Neural crest cell (in vitro differentiated cells): Measurements from ENCODE around the gene ABLIM2. TPM values are rescaled to one million over a fixed set of nuclear protein-coding genes. Genes with fewer than 3 reads are reported as not detected.
A peak's percentile ranks its signal among the peaks of the same experiment; 100 is the strongest.

ENCODE experiments used
- DNase-seq: peaks from one replicate; pipeline ENCODE4 v3.0.0; 2021; ENCODE audit warnings: low read depth, mixed read lengths, low spot score
- H3K27ac Mint-ChIP-seq: one replicate; pipeline ENCODE4 v1.8.0; 2021; ENCODE audit warnings: mild to moderate bottlenecking, mixed read lengths; ENCODE audit not compliant: unreplicated experiment
- H3K27me3 Mint-ChIP-seq: 2 replicates; pipeline ENCODE4 v1.8.0; 2021; ENCODE audit warnings: low read depth, mild to moderate bottlenecking, mixed read lengths
- H3K36me3 Mint-ChIP-seq: 2 replicates; pipeline ENCODE4 v1.8.0; 2021; ENCODE audit warnings: low read depth, mild to moderate bottlenecking, mixed read lengths
- H3K4me1 Mint-ChIP-seq: 2 replicates; pipeline ENCODE4 v1.8.0; 2021; ENCODE audit warnings: mixed read lengths
- H3K4me3 Mint-ChIP-seq: one replicate; pipeline ENCODE4 v1.8.0; 2021; ENCODE audit warnings: mild to moderate bottlenecking, mixed read lengths
- H3K9me3 Mint-ChIP-seq: 2 replicates; pipeline ENCODE4 v1.8.0; 2021; ENCODE audit warnings: mixed read lengths
- total RNA-seq: library from RNA; stranded (reverse); gene quantifications from 2 replicates; pipeline ENCODE4 v1.2.1, GENCODE V29; 2021
- TF ChIP-seq, protein P1 (sequence below): fragments of 200-600 bp; sonication (generic); conservative IDR thresholded peaks from 2 replicates; pipeline ENCODE4 v1.5.0; 2021; ENCODE audit warnings: antibody characterized with exemption, mild to moderate bottlenecking

Gene ABLIM2
- total RNA-seq, 1 donor from 2014 or later: 3.8 TPM

DNA sequence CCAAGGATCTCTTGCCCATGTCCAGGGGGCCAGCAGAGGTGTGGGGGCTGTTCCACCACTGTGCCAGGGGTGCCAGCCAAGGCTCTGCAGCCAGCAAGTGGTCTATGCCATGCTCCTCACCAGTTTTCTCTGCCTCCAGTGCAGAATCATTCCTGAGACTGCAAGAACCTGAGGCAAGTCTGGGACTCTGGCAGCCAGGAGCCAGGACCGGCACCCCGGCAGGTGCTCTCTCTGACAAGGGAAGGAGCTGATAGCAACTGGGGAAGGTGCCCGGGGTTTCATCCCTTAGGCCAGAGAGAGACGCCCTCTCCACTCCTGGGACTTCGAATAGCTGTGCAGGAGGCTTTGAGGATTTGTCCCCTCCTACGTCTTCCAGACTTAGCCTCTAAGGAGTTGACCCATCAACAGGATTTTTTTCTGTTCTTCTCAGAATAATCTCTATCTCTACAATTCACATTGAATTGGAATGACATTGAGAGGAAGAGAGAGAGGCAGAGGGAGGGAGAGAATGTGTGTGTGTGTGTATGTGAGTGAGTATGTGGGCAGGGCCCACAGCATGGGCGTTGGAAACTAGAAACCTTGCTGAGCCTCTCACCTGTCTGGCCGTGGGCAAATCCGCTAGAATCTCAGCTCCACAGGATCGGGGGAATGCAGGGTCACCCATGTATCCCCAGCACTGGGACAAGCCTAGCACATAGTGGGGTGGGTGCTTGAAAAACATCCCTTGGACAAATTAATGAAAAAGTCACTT, 144.5 kb downstream of the ABLIM2 start:
- H3K27me3 Mint-ChIP-seq: no peaks in the 10 kb centered on the region
- H3K4me3 Mint-ChIP-seq: no peak overlapping the region
- DNase-seq: no peak
- H3K27ac Mint-ChIP-seq: no peak overlapping the region
- TF ChIP-seq, protein P1, sequence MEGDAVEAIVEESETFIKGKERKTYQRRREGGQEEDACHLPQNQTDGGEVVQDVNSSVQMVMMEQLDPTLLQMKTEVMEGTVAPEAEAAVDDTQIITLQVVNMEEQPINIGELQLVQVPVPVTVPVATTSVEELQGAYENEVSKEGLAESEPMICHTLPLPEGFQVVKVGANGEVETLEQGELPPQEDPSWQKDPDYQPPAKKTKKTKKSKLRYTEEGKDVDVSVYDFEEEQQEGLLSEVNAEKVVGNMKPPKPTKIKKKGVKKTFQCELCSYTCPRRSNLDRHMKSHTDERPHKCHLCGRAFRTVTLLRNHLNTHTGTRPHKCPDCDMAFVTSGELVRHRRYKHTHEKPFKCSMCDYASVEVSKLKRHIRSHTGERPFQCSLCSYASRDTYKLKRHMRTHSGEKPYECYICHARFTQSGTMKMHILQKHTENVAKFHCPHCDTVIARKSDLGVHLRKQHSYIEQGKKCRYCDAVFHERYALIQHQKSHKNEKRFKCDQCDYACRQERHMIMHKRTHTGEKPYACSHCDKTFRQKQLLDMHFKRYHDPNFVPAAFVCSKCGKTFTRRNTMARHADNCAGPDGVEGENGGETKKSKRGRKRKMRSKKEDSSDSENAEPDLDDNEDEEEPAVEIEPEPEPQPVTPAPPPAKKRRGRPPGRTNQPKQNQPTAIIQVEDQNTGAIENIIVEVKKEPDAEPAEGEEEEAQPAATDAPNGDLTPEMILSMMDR: no peak
- peaks cover 3% of the 10 kb centered on the region for H3K9me3 Mint-ChIP-seq
- H3K4me1 Mint-ChIP-seq: peaks cover 34% of the 10 kb centered on the region
- H3K36me3 Mint-ChIP-seq: no peaks in the 10 kb centered on the region

GRCh38 chr4:8012517-8012916, 146.1 kb downstream of the ABLIM2 start:
- peaks cover 37% of the 10 kb centered on the region for H3K4me1 Mint-ChIP-seq
- TF ChIP-seq, protein P1: no peak
- no peaks in the 10 kb centered on the region for H3K36me3 Mint-ChIP-seq
- peaks cover 3% of the 10 kb centered on the region for H3K9me3 Mint-ChIP-seq
- H3K27ac Mint-ChIP-seq: no peak overlapping the region
- no peaks in the 10 kb centered on the region for H3K27me3 Mint-ChIP-seq
- no peak overlapping the region for H3K4me3 Mint-ChIP-seq
- no peak for DNase-seq

- TF ChIP-seq, protein P1: no peak
- Mint-ChIP-seq H3K36me3 (no peaks in the 10 kb centered on the region), H3K4me1 (peaks cover 37% of the 10 kb centered on the region), H3K27me3 (no peaks in the 10 kb centered on the region), H3K27ac (peak overlapping the region; percentile 96), H3K4me3 (peak overlapping the region; percentile 86), H3K9me3 (peaks cover 3% of the 10 kb centered on the region)
- peak; percentile 73 for DNase-seq
Observed at GRCh38 chr4:8010618-8011017, 148.0 kb downstream of the ABLIM2 start.

DNA sequence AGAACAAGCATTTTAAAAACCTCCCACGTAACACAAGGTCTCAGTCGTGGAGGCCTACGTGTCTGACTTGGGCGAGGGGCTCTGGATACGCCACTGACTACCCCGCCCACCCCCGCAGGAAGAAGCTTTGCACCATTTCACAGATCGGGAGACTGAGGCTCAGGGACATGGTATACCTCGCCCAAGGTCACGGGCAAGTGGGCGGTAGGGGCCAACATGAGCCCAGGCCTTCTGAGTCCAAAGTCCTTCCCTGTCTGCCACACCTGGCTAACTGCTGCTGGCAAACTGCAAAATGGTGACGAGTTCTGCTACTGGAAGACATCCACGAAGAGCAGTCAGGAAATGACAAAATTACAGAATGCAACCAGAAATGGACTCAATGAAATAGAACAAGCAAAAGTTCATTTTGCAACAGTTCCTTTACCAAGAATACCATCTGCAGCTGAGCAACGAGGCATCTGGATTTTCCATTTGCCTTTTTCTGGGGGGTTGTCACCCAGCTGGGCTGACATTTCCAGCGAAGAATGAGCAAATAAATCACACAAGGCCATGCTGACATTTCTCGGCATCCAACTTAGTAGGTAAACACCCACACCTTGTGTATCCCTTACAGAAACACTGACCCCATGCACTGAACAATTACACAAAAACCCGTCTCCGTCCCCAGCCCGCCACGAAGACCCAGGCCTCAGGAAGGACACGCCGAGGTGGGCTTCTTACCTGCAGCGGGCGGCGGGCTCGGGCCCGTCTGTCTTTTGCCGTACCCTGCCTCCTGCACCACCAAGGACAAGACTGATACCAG, 148.7 kb downstream of the ABLIM2 start:
- Mint-ChIP-seq H3K9me3 (peaks cover 3% of the 10 kb centered on the region), H3K27ac (peak overlapping the region; percentile 96), H3K4me3 (peak overlapping the region; percentile 86), H3K36me3 (no peaks in the 10 kb centered on the region), H3K4me1 (peaks cover 33% of the 10 kb centered on the region), H3K27me3 (no peaks in the 10 kb centered on the region)
- TF ChIP-seq, protein P1: no peak
- DNase-seq: no peak

DNA sequence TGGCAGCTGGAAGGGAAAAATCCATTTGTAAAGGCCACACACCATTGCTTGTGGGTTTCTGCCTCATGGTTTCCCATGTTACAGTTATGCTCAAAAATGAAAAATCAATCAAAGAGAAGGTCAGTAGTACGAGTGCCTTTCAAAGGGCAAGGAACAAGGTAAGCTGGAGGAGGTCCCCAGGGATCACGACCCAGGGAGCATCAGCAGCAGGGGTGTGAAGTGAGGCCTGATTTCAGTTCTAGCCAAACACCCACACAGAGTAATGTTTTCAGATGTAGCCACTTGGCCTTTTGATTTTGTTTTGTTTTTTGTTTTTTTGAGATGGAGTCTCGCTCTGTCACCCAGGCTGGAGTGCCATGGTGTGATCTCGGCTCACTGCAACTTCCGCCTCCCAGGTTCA, 149.5 kb downstream of the ABLIM2 start:
- TF ChIP-seq, protein P1: no peak
- DNase-seq: no peak
- Mint-ChIP-seq H3K4me1 (peaks cover 33% of the 10 kb centered on the region), H3K27me3 (no peaks in the 10 kb centered on the region), H3K36me3 (no peaks in the 10 kb centered on the region), H3K9me3 (peaks cover 3% of the 10 kb centered on the region), H3K27ac (peak overlapping the region; percentile 50), H3K4me3 (no peak overlapping the region)
